Measurements from ENCODE around the gene CD81.

DNA sequence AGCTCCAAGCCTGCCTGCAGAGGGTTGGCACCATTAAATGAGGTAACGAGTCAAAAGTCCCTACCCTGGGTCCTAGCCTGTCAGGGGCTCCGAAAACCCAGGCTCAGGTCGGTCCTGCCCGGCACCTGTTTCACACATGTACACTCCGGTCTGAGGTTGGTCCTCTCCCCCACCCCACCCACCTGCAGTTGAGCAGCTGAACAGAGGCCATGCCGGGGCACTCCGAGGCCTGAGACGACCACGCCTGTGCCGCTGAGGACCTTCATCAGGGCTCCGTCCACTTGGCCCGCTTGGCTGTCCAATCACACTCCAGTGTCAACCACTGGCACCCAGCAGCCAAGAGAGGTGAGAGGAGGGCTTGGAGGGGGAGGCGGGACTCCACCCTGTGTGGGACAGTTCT, 25.0 kb downstream of the CD81 start:
- TF ChIP-seq CTCF (conservative IDR thresholded peaks at IDR 0.05; ENCODE audit: low read depth, low read length): no peak
- TF ChIP-seq EZH2 (IDR thresholded peaks at IDR 0.05; ENCODE audit: borderline replicate concordance, low read depth, low read length, poor library complexity, severe bottlenecking): no peak

Measured in A673 (cell line).